ENCODE data around the gene FKBP1B.
A peak's percentile ranks its signal among the peaks of the same experiment; 100 is the strongest.
"Not testable (repeated sequence)": the region's sequence is repeated elsewhere in the genome, so short reads cannot be mapped to it uniquely, and the experiment has no call there.

Gene FKBP1B

DNA sequence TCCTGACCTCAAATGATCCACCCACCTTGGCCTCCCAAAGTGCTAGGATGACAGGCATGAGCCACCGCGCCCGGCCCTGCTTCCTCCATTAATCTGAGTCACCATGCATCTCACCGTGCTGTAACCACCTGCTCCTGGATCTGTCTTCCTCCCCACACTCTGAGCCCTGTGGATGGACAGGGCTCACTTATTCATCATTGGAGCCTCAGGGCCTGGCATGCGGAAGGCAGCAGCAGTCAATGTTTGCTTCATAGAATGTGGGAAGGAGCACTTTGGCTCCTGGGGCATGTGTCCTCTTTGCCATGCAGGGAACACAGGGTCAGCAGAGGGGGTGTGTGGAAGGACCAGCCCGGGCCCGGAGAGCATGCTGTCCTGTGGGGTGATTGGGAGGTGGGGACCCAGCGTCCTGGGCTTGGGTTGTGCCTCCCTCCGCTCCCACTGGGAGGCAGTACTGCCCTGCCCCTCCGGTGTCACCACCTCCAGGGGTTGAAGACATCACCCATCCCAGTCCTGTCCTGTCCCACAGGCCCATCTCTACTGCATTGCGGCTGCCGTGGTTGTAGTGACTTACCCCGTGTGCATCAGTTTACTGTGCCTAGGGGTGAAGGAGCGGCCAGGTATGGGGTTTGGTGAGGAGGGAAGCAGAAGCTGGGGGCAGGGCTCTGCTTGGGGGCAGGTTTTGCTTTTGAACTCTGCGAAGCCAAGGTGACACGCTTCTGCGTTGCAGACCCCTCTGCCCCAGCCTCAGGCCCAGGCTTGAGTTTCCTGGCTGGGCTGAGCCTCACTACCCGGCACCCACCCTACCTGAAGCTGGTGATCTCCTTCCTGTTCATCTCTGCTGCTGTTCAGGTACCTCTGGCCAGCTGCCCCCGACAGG lies 28.2 kb upstream of the FKBP1B start:
- H3K4me3 ChIP-seq = no peak overlapping the region
- no peak overlapping the region for H3K27ac ChIP-seq

DNA sequence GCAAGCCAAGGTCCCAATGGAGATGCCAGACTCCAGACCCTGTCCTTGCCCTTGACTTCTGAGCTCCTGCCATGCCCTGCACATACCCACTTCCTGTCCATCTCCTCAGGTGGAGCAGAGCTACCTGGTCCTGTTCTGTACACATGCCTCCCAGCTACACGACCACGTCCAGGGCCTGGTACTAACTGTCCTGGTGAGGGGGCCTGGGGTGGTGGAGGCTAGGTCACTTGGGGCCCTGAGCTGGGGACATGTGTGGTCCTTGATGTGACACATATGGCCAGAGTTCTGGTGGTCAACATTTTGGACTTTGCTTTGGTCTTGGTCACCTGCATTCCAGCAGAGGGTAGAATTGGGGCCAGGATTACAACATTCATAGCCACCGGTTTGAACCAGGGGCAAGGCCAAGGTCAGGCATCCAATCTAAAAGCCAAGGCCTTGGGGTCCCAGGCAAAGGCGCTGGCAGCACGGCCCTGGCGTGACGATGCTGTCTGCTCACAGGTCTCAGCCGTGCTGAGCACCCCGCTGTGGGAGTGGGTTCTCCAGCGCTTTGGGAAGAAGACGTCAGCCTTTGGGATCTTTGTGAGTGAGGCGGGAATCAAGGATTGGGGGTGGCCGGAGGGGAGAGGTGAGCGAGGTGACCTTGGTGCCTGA lies 27.1 kb upstream of the FKBP1B start:
- H3K27ac ChIP-seq = no peak overlapping the region
- H3K4me3 ChIP-seq = no peak overlapping the region

DNA sequence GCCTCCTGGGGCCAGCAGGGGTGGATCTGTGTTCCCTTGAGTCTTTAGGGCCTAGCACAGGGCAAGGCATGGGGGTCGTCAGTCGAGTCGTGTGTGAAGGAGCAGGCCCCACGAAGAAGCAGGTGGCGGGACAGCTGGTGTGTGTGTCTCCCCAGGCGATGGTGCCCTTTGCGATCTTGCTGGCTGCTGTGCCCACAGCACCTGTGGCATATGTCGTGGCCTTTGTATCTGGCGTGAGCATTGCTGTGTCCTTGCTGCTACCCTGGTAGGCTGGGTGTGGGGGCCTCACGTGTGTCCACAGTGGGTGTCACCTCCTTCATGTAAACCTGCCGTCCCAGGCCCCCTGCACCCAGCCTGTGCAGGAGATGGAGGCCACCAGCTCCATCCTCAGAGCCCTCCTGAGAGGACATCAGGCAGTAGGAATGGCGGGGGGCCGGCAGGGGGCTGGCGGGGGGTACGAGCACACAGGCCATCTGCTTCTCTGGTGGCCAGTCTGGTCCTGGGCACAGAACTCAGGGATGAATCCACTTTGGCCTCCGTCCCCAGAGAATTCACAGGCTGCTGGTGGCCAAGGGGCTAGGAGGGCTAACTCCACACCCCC lies 26.5 kb upstream of the FKBP1B start:
- Histone ChIP-seq H3K4me3 (no peak overlapping the region), H3K27ac (no peak overlapping the region)

DNA sequence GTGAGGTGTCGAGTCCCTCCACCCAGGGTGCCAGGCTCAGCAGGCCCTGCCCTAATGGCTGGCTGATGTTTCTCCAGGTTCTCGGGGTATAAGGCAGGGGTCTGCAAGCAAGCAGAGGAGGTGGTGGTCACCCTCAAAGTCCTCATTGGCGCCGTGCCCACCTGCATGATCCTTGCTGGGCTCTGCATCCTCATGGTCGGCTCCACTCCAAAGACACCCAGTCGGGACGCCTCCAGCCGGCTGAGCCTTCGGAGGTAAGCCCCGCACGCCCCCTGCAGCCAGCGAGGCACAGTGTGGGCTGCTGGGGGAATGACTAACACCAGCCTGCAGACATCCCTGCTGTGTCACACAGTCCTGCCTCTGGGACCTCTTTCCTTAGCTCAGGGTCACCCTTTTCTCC lies 25.5 kb upstream of the FKBP1B start:
- no peak overlapping the region for H3K4me3 ChIP-seq
- no peak overlapping the region for H3K27ac ChIP-seq

DNA sequence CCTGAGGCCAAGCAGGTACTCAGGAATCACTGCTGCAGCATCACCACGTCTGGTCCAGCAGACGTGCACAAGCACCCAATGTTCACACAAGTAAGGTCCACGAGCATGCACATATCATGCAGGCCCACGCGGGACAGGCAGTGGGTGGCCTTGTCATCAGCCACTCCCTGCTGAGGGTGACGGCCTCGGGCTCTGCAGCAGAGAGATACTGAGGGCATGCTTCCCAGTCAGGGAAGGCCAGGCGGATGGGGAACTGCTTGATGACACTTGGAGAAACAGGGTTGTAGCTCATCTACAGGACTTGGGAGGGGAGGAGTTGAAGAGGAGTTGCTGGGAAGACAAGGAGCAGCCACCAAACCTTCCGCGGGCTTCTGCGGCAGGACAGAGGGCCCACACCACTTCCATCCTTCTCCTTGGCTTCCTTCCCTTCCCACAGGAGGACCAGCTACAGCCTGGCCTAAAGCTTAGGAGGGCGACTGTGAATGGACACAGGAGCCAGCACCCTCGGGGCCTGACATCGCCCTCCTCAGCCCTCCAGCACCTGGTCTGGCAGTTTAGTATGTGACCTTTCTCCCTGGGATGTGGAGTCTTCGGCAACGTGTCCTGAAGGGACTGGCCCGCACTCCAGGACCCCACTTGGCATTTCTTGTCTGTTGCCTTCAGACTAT lies 24.4 kb upstream of the FKBP1B start:
- Histone ChIP-seq H3K4me3 (no peak overlapping the region), H3K27ac (no peak overlapping the region)

DNA sequence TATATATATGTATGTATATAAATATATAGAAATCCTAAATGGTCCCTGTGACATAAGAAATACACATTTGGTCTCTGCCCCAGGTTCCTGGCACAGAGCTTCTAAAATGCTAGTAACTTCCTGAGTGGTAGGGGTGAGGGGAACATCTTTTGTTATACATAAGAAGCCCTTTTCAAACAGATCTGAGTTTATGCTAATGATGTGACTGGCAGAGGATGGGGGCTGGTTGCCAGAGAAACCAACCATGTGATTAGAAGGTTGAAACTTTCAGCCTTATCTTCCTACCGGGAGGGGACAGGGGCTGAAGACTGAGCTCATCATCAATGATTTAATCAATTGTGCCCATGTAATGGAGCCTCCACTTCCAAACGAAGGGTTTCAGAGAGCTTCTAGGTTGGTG lies 23.3 kb upstream of the FKBP1B start:
- no peak overlapping the region for H3K4me3 ChIP-seq
- H3K27ac ChIP-seq = no peak overlapping the region

DNA sequence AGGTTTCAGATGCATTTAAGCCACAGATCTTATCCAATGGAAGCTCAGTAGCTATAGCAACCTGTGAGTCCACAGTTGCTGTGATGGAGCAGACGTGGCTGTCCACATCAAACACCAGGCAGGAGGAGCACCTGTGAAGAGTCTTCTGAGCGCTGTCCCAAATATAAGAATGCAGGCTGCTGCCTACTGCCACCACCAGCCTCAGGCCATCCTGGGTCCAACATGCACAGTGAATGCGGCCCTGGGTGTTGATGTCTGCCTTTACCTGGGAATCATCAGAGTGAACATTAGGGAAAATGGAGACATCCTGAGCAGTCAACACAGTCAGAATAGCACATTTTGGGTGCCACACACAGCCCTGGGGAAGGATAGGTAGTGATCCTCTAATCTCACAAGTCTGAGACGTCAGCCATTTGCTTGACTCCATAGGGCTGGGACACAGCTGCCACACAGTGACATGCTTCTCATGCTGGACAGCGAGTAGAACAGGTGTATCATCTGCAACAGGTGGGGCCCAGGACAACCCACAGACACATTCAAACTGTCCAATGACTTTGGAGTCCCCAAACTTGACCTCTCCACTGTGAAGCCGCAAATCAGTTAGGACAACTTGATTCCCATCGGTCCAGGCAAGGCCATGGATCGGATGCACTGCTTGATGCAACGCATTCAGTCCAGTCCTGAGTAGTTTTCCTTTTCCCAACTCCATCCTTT lies 10.6 kb upstream of the FKBP1B start:
- Histone ChIP-seq H3K4me3 (no peak overlapping the region), H3K27ac (no peak overlapping the region)

DNA sequence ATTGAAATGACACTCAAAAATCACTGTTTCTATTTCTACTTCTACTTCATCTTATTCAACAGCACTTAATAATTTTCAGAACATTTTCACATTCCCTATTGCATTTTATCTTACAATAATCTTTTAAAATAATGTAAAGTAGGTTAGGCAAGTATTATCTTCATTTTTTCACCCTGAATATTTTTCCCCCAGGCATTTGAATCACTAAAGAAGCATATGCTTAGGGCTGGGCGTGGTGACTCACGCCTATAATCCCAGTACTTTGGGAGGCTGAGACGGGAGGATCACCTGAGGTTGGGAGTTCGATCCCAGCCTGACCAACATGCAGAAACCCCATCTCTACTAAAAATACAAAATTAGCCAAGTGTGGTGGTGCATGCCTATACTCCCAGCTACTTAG lies 9.0 kb upstream of the FKBP1B start:
- no peak overlapping the region for H3K27ac ChIP-seq
- H3K4me3 ChIP-seq = no peak overlapping the region

DNA sequence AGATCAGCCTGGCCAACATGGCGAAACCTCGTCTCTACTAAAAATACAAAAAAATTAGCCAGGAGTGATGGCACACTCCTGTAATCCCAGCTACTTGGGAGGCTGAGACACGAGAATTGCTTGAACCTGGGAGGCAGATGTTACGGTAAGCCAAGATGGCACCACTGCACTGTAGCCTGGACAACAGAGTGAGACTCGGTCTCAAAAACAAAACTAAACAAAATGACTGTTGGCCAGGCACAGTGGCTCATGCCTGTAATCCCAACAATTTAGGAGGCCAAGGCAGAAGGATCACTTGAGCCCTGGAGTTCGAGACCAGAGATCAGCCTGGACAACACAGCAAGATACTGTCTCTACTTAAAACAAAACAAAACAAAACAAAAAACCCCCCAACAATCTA lies 6.4 kb upstream of the FKBP1B start:
- H3K4me3 ChIP-seq, H3K27ac ChIP-seq: not testable (repeated sequence)

DNA sequence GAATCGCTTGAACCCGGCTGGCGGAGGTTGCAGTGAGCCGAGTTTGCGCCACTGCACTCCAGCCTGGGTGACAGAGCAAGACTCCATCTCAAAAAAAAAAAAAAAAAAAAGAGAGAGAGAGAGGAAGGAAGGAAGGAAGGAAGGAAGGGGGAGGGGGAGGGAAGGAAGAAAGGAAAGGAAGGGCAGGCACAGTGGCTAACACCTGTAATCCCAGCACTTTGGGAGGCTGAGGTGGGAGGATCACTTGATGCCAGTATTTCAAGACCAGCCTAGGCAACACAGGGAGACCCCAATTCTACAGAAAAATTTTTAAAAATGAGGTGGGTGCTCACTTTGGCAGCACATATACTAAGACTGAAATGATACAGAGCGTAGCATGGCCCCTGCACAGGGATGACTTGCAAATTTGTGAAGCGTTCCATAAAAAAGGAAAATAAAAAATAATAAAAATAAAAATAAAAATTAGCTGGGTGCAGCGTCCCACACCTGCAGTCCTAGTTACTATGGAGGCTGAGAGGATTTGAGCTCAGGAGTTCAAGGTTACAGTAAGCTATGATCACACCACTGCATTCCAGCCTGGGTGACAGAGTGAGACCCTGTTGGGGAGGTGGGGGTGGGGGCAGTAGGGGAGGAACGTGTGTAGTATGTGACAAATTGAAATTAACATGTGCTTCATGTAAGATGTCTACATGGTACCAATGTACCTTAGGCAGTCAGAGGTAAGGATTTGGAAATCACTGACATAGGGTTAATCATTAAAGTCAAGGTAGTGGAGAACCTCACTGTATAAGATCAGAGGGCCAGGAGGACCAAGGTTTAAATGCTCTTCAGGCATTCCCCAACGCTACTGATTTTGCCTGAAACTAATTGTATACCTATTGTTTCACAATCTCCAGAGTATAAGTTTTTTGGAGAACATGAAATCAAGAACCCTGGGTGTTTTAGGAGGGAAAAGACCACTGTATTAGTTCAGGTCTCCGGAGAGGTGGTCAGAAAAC lies 3.7 kb upstream of the FKBP1B start:
- no peak overlapping the region for H3K27ac ChIP-seq
- peak overlapping the region in 2 of 7 experiments; percentile 65 to 70 for H3K4me3 ChIP-seq

DNA sequence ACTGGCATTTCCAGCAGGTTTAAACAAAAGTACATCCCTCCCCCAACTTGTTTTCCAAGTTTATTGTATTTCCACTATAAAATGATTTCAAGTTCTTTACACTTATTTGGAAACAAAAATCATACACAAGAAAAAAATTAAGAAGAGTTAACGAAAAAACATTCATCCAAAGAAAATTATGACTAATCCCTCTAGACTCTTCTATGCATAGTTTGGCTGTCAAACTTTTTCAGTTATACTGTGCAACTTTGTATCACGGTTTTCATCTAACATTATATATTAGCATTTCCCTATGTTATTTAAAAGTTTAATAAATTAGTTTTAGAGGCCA lies 3.0 kb upstream of the FKBP1B start:
- peak overlapping the region in 9 of 21 experiments; percentile 14 to 82 (median 73) for H3K27ac ChIP-seq
- peak overlapping the region; percentile 54 to 87 (median 65) for H3K4me3 ChIP-seq

DNA sequence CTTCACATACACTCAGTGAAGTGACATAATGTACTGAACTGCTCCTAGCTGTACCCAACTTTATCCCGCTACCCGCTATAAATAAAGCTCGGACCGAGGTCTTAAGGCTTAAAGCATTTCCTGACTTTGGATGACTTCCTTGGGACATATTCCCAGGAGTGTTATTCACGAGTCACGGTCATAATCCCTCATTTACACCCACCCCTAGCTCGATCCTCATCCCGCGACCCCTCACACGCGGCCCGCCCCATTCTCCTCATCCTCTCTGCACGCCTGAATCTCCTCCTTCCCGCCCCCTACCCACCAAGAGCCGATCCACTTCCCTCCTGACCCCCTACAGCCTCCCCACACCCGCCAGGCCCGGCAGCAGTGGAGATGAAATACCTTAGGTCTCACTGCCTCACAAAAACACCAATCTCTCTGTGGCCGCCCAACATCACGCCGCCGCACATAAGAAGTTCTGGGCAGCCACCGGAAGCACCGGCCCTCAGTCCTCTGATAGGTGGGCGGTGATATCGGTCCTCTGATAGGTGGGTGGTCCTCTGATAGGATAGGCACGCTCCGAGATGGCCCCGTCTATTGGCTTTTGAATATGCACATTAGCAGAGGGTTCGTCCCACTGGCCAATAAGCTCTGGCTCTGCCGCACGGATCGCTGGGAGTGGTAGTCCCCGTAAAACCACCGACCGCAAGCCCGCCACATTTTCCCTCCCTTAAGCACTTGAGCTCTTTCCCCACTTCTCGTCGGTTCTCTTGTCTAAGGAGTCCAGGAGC lies 2.4 kb upstream of the FKBP1B start, which contains the start of gene WDCP:
WDCP (minus strand) TSS at position 462 of the 773 bp plus-strand sequence. CDS start 7,897 bp downstream, outside the sequence.
- Histone ChIP-seq H3K27ac (peak within 1 kb of the TSS in 18 of 21 experiments; percentile 14 to 83 (median 71)), H3K4me3 (peak within 1 kb of the TSS; percentile 54 to 87 (median 65))

DNA sequence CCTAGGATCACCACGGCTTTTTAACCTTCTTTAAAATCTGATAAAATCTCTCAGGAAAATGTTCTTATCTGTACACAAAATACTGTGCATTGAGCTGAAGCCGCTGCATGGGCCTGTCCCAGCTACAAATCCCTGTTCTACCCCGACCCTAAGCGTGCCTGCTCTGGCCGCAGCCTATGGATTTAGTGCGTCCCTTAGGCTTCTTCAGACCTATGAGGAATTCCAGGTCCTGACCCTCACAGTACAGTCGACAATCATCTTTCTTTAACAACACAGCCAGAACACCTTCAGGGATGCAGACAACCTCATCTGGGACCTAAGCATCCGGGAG lies 1.9 kb upstream of the FKBP1B start:
- H3K4me3 ChIP-seq = peak overlapping the region in 3 of 7 experiments; percentile 56 to 70 (median 65)
- no peak overlapping the region for H3K27ac ChIP-seq

DNA sequence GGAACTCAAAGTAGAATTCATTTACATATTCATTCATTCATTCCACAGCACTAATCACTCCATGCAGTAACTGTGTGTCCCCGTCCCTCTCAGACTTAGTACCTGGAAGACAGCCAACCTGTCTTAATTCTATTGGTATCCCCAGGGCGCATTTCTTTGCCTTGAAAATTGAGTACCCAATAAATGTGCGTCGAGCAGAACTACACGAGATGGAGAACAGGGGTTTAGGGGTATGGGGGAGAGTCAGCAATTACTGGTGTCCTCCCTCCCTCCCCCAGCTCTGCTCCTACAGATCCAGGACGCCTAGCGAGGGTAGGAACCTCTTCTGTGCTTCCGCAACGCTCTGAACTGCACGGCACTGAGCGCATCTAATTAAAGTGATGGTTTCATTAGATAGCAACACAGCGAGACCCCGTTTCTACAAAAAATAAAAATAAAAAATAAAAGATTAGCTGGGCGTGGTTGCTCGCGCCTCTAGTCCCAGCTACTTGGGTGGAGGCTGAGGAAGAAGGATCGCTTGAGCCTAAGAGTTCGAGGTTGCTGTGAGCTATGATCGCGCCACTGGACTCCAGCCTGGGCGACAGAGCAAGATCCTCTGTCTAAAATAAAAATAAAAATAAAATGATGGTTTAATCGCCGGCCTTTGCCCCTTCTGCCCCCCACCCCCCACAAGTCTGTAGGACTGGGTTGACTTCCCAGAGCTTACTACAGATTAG lies 614 bp upstream of the FKBP1B start:
- Histone ChIP-seq H3K27ac (peak overlapping the region in 2 of 21 experiments; percentile 42 to 47), H3K4me3 (peak overlapping the region; percentile 52 to 86 (median 77))

DNA sequence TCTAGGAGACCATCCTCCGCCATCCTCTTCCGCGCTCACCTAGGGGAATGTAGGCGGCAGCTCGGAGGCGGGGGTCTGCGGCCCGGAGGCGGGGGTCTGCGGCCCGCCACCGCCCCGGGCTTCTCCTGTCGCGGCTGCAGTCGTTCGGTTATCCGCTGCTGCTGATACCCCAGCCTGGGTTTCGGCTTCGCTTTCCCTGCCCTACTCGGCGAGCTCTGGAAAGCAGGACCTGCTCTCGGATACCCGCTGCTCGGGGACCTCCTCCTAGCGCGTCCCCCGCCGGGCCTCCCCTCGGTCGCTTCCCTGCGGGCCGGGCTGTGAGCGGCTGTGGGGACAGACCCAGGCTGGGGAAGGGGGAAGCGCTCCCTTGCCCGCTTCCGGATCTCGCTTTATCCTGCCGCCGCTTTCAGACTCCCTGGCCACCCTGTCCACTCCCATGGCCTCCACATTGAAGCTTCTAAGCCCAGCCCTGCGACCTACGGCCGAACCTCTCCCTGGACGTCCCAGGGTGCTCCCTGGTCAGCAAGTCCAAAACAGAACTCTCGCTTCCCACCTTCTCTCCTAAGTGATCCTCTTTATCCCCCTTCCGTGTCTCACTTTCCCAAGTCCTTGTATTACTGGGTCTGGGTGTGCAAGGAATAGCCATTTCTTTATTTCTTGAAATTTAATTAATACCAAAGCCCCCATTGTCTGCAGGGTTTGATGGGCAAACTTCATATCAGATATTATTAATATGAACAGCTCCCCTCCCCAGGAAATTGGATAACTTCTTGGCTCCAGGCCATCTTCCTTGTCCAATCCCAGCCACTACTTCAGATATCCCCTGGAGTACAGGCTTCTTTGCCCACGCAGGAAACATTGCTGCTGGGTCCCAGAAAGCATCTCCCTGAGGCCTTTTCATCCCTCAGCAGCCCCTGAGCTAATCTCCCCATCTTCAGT lies 769 bp downstream of the FKBP1B start:
- H3K4me3 ChIP-seq = peak overlapping the region; percentile 52 to 86 (median 77)
- peak overlapping the region in 14 of 21 experiments; percentile 8 to 71 (median 46) for H3K27ac ChIP-seq

DNA sequence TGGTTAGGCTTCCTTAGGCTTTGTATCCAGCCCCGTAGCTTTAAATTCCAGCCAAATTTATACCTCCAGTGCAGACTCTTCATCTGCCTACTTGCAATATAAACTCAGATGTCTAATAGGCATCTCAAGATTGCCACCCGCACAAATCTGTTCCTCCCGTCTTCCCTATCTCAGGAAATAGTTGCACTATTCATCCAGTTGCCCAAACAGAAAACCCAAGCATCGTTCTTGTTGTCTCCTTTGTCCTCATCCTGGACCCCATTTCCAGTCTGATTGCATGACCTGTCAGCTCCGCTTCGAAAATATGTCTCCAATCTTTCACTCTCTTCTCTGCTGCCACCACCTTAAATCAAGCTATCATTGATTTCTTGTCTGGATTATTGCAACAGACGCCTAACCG lies 2.3 kb downstream of the FKBP1B start:
- Histone ChIP-seq H3K4me3 (no peak overlapping the region), H3K27ac (no peak overlapping the region)

Data from skin epidermis (tissue), 12 donors.